IPS DF 4.7 (cell line): Measurements from ENCODE around the gene MRPL43.

Experiments
- DNase-seq: peaks from one replicate; pipeline ENCODE4 v3.0.0-alpha.2; 2013; ENCODE audit warnings: low spot score; ENCODE audit errors: extremely low read depth

Gene MRPL43

DNA sequence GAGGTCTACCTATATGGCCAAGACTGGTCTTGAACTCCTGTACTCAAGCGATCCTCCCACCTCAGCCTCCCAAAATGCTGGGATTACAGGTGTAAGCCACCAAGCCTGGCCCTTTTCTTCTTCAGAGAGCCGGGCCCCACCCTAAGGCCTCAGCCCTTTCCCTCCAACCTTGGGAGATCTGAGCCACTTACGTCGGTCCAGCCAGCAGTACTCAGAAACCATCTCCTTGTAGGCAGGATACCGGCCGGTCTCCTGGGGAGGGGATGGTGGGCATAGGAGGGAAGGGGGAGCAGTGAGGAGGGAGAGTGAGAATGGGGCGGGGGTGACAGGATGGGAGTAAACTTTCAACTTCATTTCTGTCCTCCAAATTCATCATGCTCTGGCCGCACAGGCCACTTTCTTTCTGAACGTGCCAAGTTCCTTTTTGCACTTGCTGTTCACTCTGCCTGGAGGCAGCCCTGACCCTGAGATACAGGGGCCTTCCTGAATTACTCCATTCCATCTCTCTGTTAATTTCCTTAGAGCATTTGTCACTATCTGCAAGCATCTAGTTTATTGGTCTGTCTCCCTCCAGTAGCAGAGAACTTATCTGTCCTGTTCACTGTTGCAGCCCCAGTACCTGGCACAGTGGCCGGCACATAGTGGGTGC, 33.3 kb upstream of the MRPL43 start:
- DNase-seq: no peak

DNA sequence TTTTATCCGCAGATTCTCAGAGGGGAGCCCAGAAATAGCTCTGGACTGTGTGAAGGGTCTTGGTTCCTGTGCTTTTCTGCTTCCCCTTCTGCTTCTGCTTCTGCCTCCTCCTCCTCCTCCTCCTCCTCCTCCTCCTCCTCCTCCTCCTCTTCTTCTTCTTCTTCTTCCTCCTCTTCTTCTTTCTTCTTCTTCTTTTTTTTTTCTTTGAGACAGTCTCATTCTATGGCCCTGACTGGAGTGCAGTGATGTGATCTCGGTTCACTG, 32.1 kb upstream of the MRPL43 start:
- no peak for DNase-seq

DNA sequence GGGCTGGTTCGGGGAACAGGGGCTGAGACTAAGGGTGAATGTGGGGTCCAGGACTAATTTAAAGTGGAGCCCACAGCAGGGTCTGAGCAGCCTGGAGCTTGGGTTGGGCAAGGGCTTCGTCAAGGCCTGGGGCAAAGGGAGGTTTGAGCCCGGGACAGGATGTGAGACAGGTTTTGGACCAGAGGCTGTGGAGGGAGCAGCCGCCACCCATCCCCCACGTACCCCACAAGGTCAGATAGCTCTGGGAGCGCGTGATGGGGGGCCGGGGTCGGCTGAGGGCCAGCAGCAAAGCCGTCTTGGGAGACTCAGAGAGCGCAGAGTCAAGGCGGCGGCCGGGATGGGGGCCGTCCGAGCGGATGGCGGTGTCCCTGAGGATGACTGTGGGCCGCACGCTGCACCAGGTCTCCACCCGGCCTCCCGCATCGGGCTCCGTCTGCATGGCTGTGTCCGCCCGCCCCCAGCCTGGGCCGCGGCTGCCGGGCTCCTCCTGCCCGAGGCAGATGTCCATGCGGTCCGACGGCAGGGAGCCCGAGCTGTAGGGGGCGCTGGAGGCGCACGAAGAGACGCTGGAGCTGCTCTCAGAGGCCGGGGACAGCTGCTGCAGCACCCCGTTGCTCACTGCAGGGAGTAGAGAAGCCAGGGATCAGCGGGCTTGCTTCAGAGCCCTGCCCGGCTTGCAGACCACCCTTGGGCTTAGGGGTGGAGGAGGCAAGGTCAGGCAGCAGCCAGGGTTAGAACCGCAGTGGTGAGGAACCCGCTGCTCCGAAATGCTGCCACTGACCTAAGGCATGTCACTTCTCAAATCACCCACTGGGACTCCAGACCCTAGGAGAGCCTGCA, 31.5 kb upstream of the MRPL43 start:
- DNase-seq: no peak

DNA sequence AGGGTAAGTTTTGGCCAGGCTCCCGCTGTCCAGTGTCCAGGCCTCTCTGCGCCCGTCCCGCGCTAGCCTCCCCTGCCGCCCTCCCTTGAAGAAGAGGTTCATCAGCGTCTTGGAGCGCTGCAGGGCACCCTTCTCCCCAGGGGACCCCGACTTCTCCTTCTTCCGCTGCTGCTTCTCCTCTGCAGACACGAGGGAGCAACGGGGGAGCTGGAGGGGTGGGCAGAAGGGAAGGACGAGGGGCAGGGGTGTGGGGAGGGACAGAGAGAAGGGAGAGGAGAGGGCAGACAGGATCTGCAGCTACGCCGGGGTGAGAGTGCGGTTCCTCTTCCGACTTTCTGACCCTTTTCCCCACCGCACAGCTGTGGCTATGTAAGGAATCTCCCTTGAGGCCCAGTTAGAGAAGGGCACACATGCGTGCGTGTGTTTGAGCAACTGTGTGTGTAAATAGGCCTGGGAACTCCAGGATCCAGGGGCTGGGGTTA, 30.9 kb upstream of the MRPL43 start:
- DNase-seq: no peak

DNA sequence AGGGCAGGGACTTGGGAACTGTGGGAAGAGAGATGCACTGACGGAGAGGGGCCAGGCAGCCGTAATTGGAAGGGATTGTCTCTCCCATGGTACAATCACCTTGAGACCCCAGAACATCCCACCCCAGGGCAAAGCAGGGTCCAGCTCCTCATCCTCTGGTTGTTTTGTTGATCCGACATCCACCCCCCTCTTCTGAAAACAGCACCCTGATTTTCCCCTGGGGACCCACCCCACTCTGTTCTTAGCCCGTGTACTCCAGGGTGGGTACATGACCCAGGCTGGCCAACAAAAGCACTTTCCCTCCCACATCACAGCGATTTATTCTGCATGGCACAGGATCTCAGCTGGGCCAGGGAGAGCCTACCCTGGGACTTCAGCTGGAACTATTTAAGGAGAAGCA, 29.5 kb upstream of the MRPL43 start:
- no peak for DNase-seq

DNA sequence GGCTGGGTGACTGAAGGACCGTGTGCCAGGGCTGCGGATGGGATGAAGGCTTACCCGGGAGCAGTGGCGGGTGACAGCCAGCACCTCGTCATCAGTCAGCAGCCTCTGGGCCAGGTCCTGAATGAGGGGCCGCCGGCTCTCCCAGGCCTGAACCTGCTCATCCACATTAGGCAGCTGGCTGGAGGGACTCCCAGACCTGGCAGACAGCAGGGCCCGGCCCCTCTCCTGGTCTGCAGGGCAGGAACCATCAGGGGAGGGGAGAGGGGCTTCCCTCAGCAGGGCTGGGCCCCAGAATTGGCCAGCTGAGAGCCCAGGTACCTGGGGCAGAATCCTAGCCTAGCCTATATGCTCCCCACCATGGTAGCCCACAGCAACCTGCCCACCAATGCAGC, 28.3 kb upstream of the MRPL43 start:
- no peak for DNase-seq

DNA sequence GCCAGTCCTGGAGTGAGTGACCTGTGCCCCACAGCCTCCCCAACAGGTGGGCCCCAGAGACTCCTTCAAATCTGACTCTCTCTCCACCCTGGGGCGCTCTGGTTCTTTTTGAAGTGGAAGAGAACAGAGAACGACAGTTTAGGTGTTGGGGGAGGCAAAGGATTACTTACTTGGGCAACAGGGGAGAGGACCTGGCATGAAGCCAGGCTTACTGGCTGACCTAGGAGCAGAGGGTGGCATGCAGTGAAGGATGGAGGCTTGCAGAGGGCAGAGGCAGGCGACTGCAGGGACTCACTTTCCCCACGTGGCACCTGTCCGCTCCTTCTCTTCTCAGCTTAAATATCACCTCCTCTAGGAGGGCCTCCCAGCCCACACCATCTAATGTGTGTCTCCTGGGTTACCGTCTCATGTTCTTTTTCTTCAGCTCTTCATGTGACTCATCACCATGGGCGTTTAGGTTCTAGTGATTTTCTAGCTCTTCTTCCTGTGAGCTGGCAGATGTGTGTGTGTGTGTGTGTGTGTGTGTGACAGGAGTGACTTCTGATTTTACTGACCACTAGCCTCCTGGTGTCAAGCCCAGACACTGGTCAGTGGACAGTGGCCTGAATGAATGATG, 27.8 kb upstream of the MRPL43 start:
- DNase-seq: no peak

DNA sequence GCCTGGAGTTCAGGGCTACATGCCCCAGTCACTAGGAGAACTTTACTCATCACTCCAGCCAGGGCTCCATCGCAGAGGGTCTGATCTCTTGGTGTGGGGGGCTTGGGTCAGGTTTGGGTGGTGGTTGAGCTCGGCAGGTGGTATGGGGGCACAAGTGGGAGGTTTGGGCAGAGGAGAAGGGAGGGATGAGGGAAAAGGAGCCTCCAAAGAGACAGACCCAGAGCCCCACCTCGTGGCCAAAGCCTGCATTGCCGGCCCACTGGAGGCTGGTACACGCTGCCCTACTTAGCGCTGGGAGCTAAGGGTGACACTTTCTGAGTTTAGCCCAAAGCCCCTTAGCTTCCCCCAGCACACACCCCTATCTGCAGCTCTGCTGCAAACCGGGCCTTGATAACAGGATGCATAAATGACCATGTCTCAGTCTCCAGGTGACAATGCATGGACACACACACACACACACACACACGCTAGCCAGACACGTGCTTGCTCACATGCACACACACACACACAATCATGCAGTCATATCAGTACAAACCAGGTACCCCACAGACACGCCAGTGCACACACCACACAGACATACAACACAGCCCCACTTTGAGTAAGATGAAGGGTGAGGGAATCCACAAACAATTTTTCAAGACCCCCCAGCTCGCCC, 27.1 kb upstream of the MRPL43 start:
- DNase-seq: no peak

DNA sequence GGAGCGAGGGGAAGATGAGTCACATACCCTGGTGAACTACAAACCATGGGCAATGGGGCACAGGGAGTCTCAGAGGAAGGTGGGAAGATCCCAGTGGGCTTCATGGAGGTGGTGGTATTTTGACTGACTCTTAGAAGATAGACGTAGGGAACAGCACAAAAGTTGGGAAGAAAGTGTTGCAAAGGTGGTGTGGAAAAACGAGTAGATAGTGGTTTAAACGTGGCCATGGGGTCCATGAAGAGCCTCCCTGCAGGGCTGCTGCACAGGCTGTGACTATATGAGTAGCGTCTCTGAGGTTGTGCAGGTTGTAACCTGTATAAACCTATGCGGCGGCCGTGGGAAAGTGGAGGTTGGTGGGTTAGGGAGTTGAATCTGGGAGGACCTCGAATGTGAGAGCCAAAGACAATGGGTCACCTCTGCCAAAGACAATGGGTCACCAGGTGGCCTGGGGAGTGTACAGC, 26.1 kb upstream of the MRPL43 start:
- DNase-seq: no peak

DNA sequence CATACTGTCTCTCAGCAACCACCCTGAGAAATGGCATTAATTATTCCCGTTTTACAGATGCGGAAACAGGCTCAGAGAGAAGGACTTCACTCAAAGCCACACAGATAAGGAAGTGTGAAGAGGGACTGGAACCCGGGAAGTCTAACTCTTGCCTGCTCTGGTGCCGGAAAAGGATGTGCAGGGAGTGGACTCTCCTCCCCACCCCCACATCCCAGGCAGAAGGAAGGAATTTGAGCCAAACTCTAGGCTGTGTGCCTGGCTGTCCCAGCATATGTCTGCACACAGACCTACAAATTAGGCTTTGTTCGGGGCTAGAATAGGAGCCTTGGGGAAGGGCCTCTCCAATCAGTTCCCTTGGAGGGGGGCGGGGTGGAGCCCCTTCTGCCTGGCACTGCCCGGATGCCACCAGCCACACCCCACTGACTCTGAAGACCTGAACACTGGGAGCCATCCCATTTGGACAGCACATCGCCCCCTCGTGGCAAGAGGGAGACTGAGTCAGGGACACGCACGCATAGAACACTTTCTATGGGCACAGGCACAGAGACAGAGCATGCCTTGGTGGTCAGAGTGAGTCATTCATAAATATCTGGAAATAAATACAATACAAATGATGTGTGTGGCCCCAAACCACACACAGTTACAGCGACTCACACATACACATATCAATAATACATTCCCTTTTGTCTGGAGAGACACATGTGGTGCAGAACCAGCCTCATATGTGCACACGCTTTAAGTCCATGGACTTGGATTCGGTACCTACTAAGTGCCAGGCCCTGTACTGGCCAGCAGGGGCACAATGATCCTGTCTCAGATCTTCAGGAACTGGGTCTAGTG, 25.4 kb upstream of the MRPL43 start:
- DNase-seq: no peak

DNA sequence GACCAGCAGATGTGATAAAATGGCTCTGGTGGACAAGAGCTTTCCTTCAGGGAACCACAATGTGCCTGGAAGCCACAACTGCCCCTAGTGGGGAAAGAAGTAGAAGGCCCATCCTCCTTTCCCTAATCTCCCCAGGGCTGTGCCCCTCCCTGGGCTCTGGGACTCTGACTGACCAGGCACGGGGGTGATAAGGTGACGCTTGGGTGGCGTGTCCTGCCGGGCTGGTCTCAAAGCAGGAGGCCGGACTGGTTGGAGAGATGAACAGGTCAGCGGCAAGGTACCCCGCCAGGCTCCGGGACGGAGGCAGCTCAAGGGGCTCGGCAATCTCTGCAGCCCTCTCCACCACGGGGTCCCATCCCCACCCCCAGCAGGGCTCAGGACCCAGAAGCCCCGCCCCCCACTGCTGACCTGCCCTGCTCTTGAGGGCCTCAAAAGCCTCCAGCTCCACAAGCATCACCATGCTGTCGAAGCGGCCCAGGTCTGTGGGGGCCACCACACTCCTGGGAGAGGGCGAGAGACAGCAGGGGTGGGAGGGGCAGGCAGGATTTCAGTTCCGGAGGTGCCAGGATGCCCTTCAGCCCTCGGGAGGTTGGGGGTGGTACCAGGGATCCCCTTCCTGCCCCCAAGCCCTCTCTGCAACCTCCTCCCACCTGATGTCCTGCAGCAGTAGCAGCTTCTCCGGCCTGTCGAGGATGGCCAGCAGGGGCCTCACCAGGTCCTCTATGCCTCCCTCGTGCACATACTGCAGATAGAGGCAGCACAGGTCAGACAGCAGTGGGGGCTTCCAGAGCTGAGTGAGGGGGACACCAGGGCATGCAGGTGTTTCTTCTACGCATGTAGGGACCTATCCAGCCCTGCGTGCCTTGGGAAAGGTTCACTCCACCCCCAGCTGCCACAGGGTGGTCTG, 24.5 kb upstream of the MRPL43 start:
- DNase-seq: no peak

DNA sequence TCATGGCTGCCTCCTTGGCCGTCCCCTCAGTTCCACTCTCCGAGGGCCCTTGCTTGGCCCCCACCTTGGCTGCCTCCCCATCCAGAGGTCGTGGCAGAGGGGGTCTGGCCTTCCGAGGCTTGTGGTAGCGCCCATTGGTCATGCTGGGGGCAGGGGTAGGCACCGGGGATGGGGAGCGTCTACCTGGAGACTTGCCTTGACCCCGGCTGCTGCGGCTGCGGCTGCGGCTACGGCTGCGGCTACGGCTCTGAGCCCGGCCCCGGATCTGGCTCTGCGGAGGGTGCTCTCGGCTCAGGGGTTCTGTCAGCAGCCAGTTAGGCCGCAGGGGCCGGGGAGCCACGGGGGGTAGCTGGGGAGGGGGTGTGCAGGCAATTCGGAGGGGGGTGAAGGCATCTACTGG, 23.0 kb upstream of the MRPL43 start:
- DNase-seq: no peak

DNA sequence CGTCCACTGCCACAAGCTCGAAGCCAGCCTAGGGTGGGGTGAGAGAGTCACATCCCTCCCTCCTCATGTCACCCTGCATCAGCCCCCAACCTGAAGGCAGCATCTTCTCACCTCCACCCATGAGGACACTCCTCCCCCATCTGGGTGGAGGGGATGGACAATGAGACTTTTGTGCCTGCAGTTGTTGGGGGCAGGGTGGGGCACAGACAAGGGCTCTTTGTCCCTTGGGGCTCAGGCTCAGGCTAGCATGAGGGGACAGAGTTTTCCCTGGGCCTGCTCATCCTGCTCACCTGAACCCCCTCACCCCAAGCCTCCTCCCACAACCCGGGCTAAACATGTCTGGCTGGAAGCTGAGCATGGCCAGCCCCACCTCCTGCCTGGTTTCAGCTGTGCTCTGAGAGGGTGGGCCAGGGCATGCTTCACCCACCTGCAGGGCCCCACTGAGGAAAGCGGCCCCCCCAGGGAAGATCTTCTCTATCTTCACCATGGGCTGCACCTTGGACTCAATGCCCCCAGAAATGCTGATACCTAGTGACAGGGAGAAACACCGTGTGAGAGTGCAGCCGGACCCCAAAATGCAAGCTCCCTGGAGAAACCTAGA, 21.6 kb upstream of the MRPL43 start:
- DNase-seq: no peak

DNA sequence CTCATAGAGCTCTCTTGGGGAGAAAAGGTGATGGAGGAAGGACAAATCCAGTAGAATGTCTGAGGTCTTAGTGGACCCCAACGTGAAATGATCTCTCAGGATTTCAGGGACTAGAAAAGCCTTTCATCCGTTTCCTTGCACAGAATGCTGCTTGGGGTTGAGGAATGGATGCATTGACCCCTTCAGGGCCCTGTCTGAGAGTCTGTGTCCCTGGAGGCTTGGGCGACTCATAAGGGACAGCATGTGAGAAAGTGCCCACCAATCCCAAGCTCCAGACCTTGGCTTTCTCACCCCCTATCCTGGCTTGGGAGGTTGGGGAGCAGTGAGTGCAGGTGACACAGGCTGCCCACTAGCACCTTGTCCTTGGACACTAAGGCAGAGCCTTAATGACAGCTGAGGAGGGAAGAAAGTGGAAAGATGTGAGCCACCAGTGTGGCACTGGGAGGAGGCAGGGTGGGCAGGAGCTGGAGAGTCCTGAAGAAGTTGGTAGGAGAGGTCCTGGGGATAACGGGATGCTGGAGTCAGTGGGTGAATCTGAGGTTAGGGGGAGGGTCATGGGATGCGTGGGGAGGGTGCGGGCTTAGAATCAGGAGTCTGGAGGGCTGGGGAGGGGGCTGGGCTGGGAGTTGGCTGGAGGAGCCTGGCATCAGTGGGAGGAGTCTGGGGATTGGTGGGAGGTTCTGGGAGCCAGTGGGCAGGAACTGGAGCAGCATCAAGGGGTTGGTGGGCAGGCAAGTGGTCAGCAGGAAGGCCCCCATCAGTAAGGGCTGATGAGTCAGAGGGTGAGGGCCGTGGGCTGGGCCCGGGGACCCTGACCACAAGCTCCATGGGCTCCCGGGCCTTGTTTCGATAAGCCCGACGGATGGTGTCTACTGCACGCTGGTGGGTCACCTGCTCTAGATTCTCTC, 20.9 kb upstream of the MRPL43 start:
- DNase-seq: no peak

DNA sequence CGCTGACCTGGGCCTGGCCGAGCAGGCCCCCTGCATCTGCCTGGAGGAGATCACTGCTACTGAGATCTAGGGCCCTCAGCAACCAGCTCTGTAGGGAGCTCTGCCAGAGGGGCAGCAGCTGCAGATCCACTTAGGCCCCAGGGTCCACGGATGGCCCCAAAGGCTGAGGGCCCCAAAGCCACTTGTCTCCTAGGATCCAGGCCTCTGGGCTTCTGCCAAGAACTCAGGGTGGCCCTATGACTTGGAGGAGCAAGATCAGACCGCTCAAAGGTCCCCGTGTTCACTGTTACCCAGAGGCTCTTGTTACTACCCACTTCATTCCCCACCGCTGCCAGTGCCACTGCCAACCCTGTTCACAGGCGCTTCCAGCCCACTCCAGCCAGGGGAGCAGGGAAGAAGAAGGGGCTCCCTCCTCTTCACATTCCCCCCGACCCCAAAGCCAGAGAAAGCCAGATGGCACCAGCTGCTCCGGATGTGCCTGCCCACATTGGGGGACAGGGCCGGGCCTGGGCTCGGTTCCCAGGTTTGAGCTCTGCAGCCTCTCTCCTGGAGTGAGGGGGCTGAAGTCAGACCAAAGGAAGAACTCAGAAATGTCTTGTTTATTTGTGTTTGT, 19.9 kb upstream of the MRPL43 start:
- DNase-seq: no peak

DNA sequence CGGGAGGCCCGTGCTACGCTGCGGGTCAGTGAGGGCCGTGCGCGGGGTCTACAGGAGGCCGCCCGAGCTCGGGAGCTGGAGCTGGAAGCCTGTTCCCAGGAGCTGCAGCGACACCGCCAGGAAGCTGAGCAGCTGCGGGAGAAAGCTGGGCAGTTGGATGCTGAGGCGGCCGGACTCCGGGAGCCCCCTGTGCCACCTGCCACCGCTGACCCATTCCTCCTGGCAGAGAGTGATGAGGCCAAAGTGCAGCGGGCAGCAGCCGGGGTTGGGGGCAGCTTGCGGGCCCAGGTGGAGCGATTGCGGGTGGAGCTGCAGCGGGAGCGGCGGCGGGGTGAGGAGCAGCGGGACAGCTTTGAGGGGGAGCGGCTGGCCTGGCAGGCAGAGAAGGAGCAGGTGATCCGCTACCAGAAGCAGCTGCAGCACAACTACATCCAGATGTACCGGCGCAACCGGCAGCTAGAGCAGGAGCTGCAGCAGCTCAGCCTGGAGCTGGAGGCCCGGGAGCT, 19.3 kb upstream of the MRPL43 start:
- DNase-seq: no peak

DNA sequence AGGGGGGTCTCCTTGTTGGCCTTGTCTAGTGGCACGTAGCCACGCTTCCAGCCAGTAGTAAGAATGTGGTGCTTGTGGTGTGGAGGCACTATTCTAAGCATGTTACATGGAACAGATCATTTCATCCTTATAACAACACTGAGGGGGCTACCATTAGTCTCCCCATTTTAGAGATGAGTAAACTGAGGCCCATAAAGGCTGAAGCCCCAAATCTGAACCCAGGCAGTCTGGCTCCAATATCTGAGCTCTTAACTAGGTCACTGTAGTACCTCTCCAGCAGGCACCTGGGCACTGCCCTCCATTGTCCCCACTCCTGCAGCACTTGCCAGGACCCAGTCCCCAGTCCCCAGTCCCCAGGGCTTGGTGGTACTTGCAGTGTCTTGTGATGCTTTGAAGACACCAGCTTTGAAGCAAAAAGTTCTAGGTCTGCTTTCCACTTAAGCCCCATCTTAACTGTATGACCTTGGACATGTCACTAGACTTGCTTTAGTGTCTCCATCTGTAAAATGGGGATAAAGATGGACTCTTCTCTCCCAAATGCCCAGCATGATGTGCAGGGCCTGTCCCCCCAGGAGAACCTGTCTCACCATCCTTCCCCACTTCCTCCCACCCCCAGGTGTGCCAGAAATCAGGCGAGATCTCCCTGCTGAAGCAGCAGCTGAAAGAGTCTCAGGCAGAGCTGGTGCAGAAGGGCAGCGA, 18.7 kb upstream of the MRPL43 start:
- no peak for DNase-seq

DNA sequence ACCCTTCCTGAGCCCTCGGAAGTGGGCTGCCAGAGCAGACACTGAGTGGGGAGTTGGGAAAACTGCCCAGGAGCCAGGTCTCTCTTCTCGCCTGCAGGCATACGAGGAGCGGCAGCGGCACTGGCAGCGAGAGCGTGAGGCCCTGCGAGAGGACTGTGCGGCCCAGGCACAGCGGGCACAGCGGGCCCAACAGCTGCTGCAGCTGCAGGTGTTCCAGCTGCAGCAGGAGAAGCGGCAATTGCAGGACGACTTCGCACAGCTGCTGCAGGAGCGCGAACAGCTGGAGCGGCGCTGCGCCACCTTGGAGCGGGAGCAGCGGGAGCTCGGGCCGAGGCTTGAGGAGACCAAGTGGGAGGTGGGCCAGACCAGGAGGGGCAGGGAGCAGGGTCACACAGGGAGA, 18.1 kb upstream of the MRPL43 start:
- no peak for DNase-seq
